Measurements from ENCODE around the gene DCUN1D2. TPM values are rescaled to one million over a fixed set of nuclear protein-coding genes. Genes with fewer than 3 reads are reported as not detected.

The DCUN1D2 gene
- total RNA-seq, 1 donor from 2014 or later: 24.6 TPM

- Histone ChIP-seq H3K4me3 (no peak overlapping the region), H3K9me3 (no peaks in the 10 kb centered on the region), H3K4me1 (no peaks in the 10 kb centered on the region), H3K36me3 (peaks cover 38% of the 10 kb centered on the region), H3K27ac (no peak overlapping the region), H3K27me3 (no peaks in the 10 kb centered on the region)
- DNase-seq: no peak
- intact Hi-C loops (cut with DNase I): no loop called here
- ATAC-seq: no peak
- no peak for TF ChIP-seq CTCF (IDR thresholded peaks at IDR 0.05)
Observed at GRCh38 chr13:113513761-113514160, 23.2 kb upstream of the DCUN1D2 start.

GRCh38 chr13:113511361-113511760, 20.9 kb upstream of the DCUN1D2 start:
- Histone ChIP-seq H3K9me3 (no peaks in the 10 kb centered on the region), H3K27ac (no peak overlapping the region), H3K27me3 (no peaks in the 10 kb centered on the region), H3K4me1 (no peaks in the 10 kb centered on the region), H3K36me3 (peaks cover 32% of the 10 kb centered on the region), H3K4me3 (no peak overlapping the region)
- DNase-seq (no peak), ATAC-seq (no peak)
- TF ChIP-seq CTCF (IDR thresholded peaks at IDR 0.05): no peak
- intact Hi-C loops (cut with DNase I): no loop called here

GRCh38 chr13:113510871-113511270, 20.4 kb upstream of the DCUN1D2 start:
- Histone ChIP-seq H3K4me1 (no peaks in the 10 kb centered on the region), H3K27ac (no peak overlapping the region), H3K9me3 (no peaks in the 10 kb centered on the region), H3K27me3 (no peaks in the 10 kb centered on the region), H3K4me3 (no peak overlapping the region), H3K36me3 (peaks cover 32% of the 10 kb centered on the region)
- ATAC-seq (no peak), DNase-seq (no peak)
- no peak for TF ChIP-seq CTCF (IDR thresholded peaks at IDR 0.05)
- intact Hi-C loops (cut with DNase I): no loop called here

- no peak for ATAC-seq
- H3K4me3 ChIP-seq: no peak overlapping the region
- no peaks in the 10 kb centered on the region for H3K9me3 ChIP-seq
- no peak for TF ChIP-seq CTCF (IDR thresholded peaks at IDR 0.05)
- intact Hi-C loops (cut with DNase I): no loop called here
- DNase-seq: no peak
- peaks cover 33% of the 10 kb centered on the region for H3K36me3 ChIP-seq
- no peaks in the 10 kb centered on the region for H3K27me3 ChIP-seq
- H3K27ac ChIP-seq: no peak overlapping the region
- H3K4me1 ChIP-seq: no peaks in the 10 kb centered on the region
Observed at GRCh38 chr13:113509989-113510388, 19.5 kb upstream of the DCUN1D2 start.

- Histone ChIP-seq H3K36me3 (peaks cover 42% of the 10 kb centered on the region), H3K27me3 (no peaks in the 10 kb centered on the region), H3K27ac (no peak overlapping the region), H3K9me3 (no peaks in the 10 kb centered on the region), H3K4me1 (no peaks in the 10 kb centered on the region), H3K4me3 (no peak overlapping the region)
- ATAC-seq (peak; percentile 79), DNase-seq (no peak)
- intact Hi-C loops (cut with DNase I): no loop called here
- TF ChIP-seq CTCF (IDR thresholded peaks at IDR 0.05): no peak
Observed at GRCh38 chr13:113508521-113509254, 18.2 kb upstream of the DCUN1D2 start.
